PC-9 (cell line): Measurements from ENCODE around the gene CRADD.

Experiments
- CTCF ChIP-seq: fragments of 200-600 bp; sonication (generic); conservative IDR thresholded peaks from 2 replicates; pipeline ENCODE4 v1.6.1; 2017; ENCODE audit warnings: mixed run types, antibody characterized with exemption, mild to moderate bottlenecking, moderate library complexity
- EZH2 ChIP-seq: fragments of 200-600 bp; sonication (generic); IDR thresholded peaks from 2 replicates; pipeline ENCODE4 v1.8.0; 2017; ENCODE audit warnings: antibody characterized with exemption, low read depth

- TF ChIP-seq CTCF = no peak
- no peak for TF ChIP-seq EZH2
Measured at GRCh38 chr12:93745286-93745685, 68.1 kb downstream of the CRADD start.
